ENCODE results near the gene TSEN2. TPM values are rescaled to one million over a fixed set of nuclear protein-coding genes. Genes with fewer than 3 reads are reported as not detected.

TSEN2 gene
- total and polyA plus RNA-seq, 11 donors, result 14.3 to 22.3 (median 18.4) TPM

DNA sequence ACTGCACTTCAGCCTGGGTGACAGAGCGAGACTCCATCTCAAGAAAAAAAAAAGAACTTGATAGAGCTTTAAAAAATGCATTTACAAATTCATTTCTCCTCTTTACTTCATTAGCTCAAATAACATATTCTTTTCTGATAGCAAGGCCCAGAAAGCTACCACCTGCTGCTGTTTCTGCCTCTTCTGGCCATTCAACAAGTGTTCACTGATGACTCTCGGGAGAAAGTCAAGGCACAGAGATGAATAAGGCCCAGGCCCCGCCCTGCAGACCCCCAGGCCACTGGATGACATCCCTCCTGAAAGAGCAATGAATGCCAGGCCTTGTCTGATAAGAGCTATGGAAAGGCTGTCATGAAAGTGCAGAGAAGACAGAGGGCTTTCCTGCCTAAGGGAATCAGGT is 13.6 kb upstream of the TSEN2 start:
- ATAC-seq, result no peak
- Histone ChIP-seq H3K27ac (no peak overlapping the region), H3K9me3 (no peaks in the 10 kb centered on the region), H3K27me3 (no peaks in the 10 kb centered on the region), H3K36me3 (no peaks in the 10 kb centered on the region), H3K4me3 (no peak overlapping the region), H3K4me1 (peaks cover 0 to 5% (median 0%) of the 10 kb centered on the region in 12 donors)
- no peak for TF ChIP-seq POLR2A (IDR thresholded peaks at IDR 0.05)
- TF ChIP-seq, protein P1, sequence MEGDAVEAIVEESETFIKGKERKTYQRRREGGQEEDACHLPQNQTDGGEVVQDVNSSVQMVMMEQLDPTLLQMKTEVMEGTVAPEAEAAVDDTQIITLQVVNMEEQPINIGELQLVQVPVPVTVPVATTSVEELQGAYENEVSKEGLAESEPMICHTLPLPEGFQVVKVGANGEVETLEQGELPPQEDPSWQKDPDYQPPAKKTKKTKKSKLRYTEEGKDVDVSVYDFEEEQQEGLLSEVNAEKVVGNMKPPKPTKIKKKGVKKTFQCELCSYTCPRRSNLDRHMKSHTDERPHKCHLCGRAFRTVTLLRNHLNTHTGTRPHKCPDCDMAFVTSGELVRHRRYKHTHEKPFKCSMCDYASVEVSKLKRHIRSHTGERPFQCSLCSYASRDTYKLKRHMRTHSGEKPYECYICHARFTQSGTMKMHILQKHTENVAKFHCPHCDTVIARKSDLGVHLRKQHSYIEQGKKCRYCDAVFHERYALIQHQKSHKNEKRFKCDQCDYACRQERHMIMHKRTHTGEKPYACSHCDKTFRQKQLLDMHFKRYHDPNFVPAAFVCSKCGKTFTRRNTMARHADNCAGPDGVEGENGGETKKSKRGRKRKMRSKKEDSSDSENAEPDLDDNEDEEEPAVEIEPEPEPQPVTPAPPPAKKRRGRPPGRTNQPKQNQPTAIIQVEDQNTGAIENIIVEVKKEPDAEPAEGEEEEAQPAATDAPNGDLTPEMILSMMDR (IDR thresholded peaks at IDR 0.05), result no peak
- DNase-seq, result no peak
- WGBS, 4 donors, result 93 to 98% (median 96%) methylated on average over 3 of the region's 3 CpGs
- intact Hi-C loops (cut with DNase I), result no loop called here

DNA sequence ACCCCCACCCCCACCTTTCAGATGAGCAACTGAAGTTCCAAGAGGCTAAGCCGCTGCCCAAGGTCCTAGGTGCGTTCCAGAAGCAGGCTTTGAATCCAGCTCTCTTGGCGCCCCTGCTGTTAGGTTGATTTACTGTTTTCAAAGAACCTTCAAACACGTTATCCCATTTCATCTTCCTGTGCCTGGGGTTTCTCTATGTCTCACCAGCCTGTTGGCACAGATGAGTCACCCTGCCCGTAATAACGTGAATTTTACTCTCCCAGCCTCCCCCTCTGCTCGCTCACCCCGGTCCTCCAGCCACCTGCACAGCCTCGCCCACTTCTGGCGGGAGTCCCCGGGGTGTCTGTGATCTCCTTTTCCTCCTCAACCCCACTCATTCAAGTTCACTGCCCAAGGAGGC is 13.0 kb upstream of the TSEN2 start:
- Histone ChIP-seq H3K4me3 (no peak overlapping the region), H3K36me3 (no peaks in the 10 kb centered on the region), H3K27me3 (no peaks in the 10 kb centered on the region), H3K27ac (no peak overlapping the region), H3K4me1 (peaks cover 0 to 5% (median 0%) of the 10 kb centered on the region in 12 donors), H3K9me3 (no peaks in the 10 kb centered on the region)
- no peak for TF ChIP-seq POLR2A (IDR thresholded peaks at IDR 0.05)
- TF ChIP-seq, protein P1 (IDR thresholded peaks at IDR 0.05), result no peak
- no peak for DNase-seq
- no peak for ATAC-seq
- intact Hi-C loops (cut with DNase I), result no loop called here
- WGBS, 4 donors, result 76 to 90% (median 84%) methylated on average over 11 of the region's 11 CpGs

DNA sequence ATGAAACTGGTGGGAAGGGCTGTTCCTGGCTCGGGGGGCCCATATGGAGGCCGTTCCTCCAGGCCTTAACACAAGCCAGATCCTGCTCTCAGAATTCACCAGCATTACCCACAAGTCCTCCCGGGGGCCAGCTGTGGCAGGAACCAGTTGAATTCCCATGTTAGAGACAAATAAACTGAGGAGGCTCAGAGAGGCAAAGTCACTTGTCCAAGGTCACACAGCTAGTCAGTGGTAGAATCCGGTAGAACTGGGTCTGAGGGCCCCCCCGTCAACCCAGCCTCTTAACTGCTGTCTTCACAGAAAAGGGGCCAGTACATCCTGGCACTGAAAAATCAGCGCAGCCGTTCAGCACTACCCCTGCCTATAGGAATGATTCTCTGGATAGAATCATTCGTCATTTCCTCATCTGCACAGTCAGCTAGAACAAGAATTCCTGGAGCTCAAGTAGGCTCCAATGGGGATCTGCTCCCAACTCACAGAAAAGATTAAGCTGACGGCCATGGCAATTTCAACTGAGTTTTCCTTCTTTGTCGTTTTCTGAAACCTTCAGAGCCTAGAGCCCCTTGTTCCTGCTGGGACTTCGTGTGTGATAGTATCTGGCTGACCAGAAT is 12.2 kb upstream of the TSEN2 start:
- DNase-seq, result no peak
- 82 to 91% (median 88%) methylated on average over 10 to 11 of the region's 11 CpGs for WGBS, 4 donors
- Histone ChIP-seq H3K4me1 (peaks cover 0 to 14% (median 2%) of the 10 kb centered on the region in 12 donors), H3K27me3 (no peaks in the 10 kb centered on the region), H3K9me3 (no peaks in the 10 kb centered on the region), H3K27ac (no peak overlapping the region), H3K4me3 (no peak overlapping the region), H3K36me3 (no peaks in the 10 kb centered on the region)
- intact Hi-C loops (cut with DNase I), result no loop called here
- ATAC-seq, result no peak
- TF ChIP-seq POLR2A (IDR thresholded peaks at IDR 0.05), result no peak
- TF ChIP-seq, protein P1 (IDR thresholded peaks at IDR 0.05), result no peak

DNA sequence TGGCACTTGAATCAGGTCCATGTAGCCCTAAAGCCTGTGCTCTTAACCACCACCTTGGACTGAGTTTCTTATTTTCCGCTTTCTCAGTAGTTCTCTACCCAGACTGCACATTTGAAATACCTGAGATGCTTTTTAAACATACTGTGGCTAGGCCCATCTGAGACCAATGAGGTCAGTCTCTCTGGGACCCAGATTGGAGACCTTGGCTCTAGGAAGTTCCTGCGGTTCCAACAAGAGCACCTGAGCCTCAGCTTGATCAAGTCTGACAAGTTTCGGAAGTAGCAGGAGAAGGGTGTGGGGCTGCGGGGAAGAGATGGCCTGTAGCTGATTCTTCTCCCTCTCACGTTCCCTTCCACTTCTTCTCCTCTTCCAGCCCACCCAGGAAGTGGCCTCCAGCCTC is 11.5 kb upstream of the TSEN2 start:
- intact Hi-C loops (cut with DNase I), result no loop called here
- DNase-seq, result no peak
- Histone ChIP-seq H3K36me3 (no peaks in the 10 kb centered on the region), H3K4me1 (peaks cover 0 to 15% (median 2%) of the 10 kb centered on the region in 12 donors), H3K4me3 (no peak overlapping the region), H3K27me3 (no peaks in the 10 kb centered on the region), H3K9me3 (no peaks in the 10 kb centered on the region), H3K27ac (no peak overlapping the region)
- TF ChIP-seq, protein P1 (IDR thresholded peaks at IDR 0.05), result no peak
- no peak for TF ChIP-seq POLR2A (IDR thresholded peaks at IDR 0.05)
- no peak for ATAC-seq
- WGBS, 4 donors, result 94 to 98% (median 97%) methylated on average over 5 of the region's 5 CpGs
